Uterus (tissue), 2 donors: Measurements from ENCODE around the gene APAF1.

Experiments
- CTCF ChIP-seq, 4 experiments: fragments of 200-600 bp in 2 of 4; fragments of 450-650 bp in 2 of 4; sonication (generic) in 2 of 4; IDR thresholded peaks; one replicate each; pipeline ENCODE4 v1.5.1; 2016 to 2019; ENCODE audit warnings: antibody characterized with exemption in 4 of 4, mild to moderate bottlenecking in 2 of 4, moderate library complexity in 1 of 4
- POLR2A ChIP-seq, 2 donors: fragments of 450-650 bp; IDR thresholded peaks; one replicate each; pipeline ENCODE4 v1.6.1; 2016; ENCODE audit warnings: antibody characterized with exemption in 2 of 2, mild to moderate bottlenecking in 1 of 2, moderate library complexity in 1 of 2

- TF ChIP-seq CTCF (IDR thresholded peaks at IDR 0.05): no peak
- no peak for TF ChIP-seq POLR2A (IDR thresholded peaks at IDR 0.05)
Measured at GRCh38 chr12:98646294-98647090, 1.4 kb downstream of the APAF1 start.
